H1 (cell line): ENCODE results near the gene STRN4. TPM values are rescaled to one million over a fixed set of nuclear protein-coding genes. Genes with fewer than 3 reads are reported as not detected.
A peak's percentile ranks its signal among the peaks of the same experiment; 100 is the strongest.

ENCODE experiments used
- NANOG ChIP-seq: IDR thresholded peaks from 2 replicates; pipeline ENCODE4 v1.6.1; 2011; ENCODE audit warnings: low read length, low read depth, mild to moderate bottlenecking, inconsistent platforms; ENCODE audit not compliant: insufficient read depth, poor library complexity, severe bottlenecking
- RAD21 ChIP-seq, 2 experiments: IDR thresholded peaks in 1 of 2; conservative IDR thresholded peaks in 1 of 2; 2 replicates each; pipeline ENCODE4 v1.6.1; 2011; ENCODE audit warnings: low read depth in 2 of 2, low read length in 2 of 2, improper control_type of control experiment in 1 of 2, inconsistent platforms in 1 of 2, mild to moderate bottlenecking in 1 of 2, moderate library complexity in 1 of 2
- TAF7 ChIP-seq: optimal IDR thresholded peaks from 2 replicates; pipeline ENCODE3; 2011; ENCODE audit warnings: low read depth, mild to moderate bottlenecking, inconsistent platforms, low read length, moderate library complexity, borderline replicate concordance
- TCF12 ChIP-seq: IDR thresholded peaks from 2 replicates; pipeline ENCODE4 v1.6.1; 2011; ENCODE audit warnings: low read depth, mild to moderate bottlenecking, low read length
- polyA plus RNA-seq, 7 experiments: library from polyadenylated mRNA; depleted of rRNA in 3 of 7; stranded (reverse) in 5 of 7; unstranded in 2 of 7; fragments of >200 nt in 5 of 7; fragments of 200-250 nt in 2 of 7; gene quantifications; 1 replicate in 5 of 7; 2 replicates in 1 of 7; 4 replicates in 1 of 7; pipeline versions ENCODE4 v1.2.1 to v1.2.3, GENCODE V29; 2011 to 2013; ENCODE audit warnings: missing spikeins in 2 of 7, mixed read lengths in 2 of 7
- total RNA-seq: library from RNA; stranded (reverse); fragmentation: NEBNext Ultra II Directional; extraction: Animal tissue kit (Norgen Biotek cat#: 25700); gene quantifications from 2 replicates; pipeline ENCODE4 v1.2.1, GENCODE V29; 2021
- TF ChIP-seq, protein P1 (sequence below): IDR thresholded peaks from 2 replicates; pipeline ENCODE4 v1.6.1; 2012; ENCODE audit warnings: inconsistent platforms

STRN4 gene
- total and polyA plus RNA-seq, 2 of the 8 experiments (the other 6 are each of a cell fraction or from before 2014, with no cell fraction given) = 120 to 187 TPM

DNA sequence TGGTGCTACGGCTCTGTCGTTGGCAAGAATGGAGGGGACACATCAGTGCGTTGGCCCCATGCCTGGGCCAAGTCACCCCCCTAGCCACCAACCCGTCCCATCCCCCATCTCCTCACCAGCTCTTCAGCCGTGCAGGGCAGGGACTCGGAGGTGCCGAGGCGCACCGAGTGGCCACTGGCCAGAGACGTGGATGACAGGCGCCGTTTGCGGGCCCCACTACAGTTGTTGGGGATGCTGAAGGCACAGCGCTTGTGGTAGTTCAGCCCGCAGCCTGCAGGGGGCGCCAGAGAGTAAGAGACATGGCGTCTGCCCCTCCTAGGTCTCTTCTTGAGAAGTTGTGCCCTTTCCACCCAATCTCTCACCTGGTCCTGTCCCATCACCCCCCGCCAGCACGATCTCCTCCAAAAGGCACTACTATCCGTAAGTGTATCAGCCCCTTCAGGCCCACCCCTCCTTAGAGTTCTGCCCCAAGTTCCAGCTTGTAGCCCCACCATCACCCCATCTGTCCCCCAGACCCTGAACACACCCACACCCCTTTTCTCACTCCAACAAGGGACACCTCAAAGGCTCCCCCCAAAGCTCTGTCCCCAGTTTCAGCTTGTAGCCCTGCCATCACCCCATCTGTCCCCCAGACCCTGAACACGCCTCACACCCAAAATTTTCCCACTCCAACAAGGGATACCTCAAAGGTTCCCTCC, 41.7 kb downstream of the STRN4 start (continued):
- peak; percentile 63 to 64 for TF ChIP-seq RAD21 (IDR thresholded peaks at IDR 0.05 in 1 of 2, conservative IDR thresholded peaks at IDR 0.05 in 1 of 2; ENCODE audit: low read depth in 2 of 2, low read length in 2 of 2)
- no peak for TF ChIP-seq TCF12
- TF ChIP-seq TAF7 = no peak
- TF ChIP-seq NANOG = no peak
- TF ChIP-seq, protein P1, sequence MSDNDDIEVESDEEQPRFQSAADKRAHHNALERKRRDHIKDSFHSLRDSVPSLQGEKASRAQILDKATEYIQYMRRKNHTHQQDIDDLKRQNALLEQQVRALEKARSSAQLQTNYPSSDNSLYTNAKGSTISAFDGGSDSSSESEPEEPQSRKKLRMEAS = 0 out of 2 replicates have a peak, but pooled peaks have one; percentile 29
